Caco-2 (cell line): Measurements from ENCODE around the gene MEIS1. TPM values are rescaled to one million over a fixed set of nuclear protein-coding genes. Genes with fewer than 3 reads are reported as not detected.
"Not testable (repeated sequence)": the region's sequence is repeated elsewhere in the genome, so short reads cannot be mapped to it uniquely, and the experiment has no call there.

Experiments used
- BruUV-seq: library from RNA; stranded (reverse); fragments of 400-500 nt; replicated peaks from 2 replicates; lab custom pipeline; 2021; lab: Mats Ljungman, UMichigan
- CTCF ChIA-PET: fragments of 300-600 bp; sonication (Branson Sonifier 250); formaldehyde crosslinking; loops from one replicate; lab custom pipeline; 2022; ENCODE audit warnings: antibody characterized with exemption; lab: Charles Lee
- POLR2A ChIA-PET: fragments of 300-600 bp; sonication (Branson Sonifier 250); formaldehyde crosslinking; loops from one replicate; lab custom pipeline; 2022; ENCODE audit warnings: antibody characterized with exemption; lab: Charles Lee
- DNase-seq, 2 experiments: peaks; one replicate each; pipeline versions ENCODE4 v3.0.0 to v3.0.0-alpha.2; 2020 to 2022
- H3K27me3 ChIP-seq: replicated peaks from 2 replicates; pipeline ENCODE4 v1.6.0; 2011; ENCODE audit warnings: low read length; ENCODE audit not compliant: control insufficient read depth, insufficient read depth
- H3K36me3 ChIP-seq: 2 replicates; pipeline ENCODE4 v1.5.1; 2011; ENCODE audit warnings: low read length; ENCODE audit not compliant: control insufficient read depth, insufficient read depth
- H3K4me1 ChIP-seq: fragments of 250-450 bp; sonication (Bioruptor Pico); 2 replicates; pipeline ENCODE4 v1.5.1; 2020; ENCODE audit warnings: mild to moderate bottlenecking
- H3K4me3 ChIP-seq: 2 replicates; pipeline ENCODE4 v1.5.1; 2011; ENCODE audit warnings: low read depth, mild to moderate bottlenecking, control low read depth, low read length
- H3K9me3 ChIP-seq: fragments of 250-450 bp; sonication (Bioruptor Pico); 2 replicates; pipeline ENCODE4 v1.5.1; 2020; ENCODE audit warnings: mild to moderate bottlenecking, moderate library complexity
- H3K27ac Mint-ChIP-seq: one replicate; pipeline ENCODE4 v1.8.0; 2022; ENCODE audit warnings: mixed read lengths; ENCODE audit not compliant: unreplicated experiment
- H3K27me3 Mint-ChIP-seq: one replicate; pipeline ENCODE4 v1.8.0; 2022; ENCODE audit warnings: mixed read lengths; ENCODE audit not compliant: insufficient read depth, unreplicated experiment
- H3K36me3 Mint-ChIP-seq: one replicate; pipeline ENCODE4 v1.8.0; 2022; ENCODE audit warnings: mild to moderate bottlenecking, mixed read lengths; ENCODE audit not compliant: insufficient read depth, unreplicated experiment
- H3K4me1 Mint-ChIP-seq: one replicate; pipeline ENCODE4 v1.8.0; 2022; ENCODE audit warnings: low read depth, mixed read lengths; ENCODE audit not compliant: unreplicated experiment
- H3K4me3 Mint-ChIP-seq: one replicate; pipeline ENCODE4 v1.8.0; 2022; ENCODE audit warnings: mild to moderate bottlenecking, moderate library complexity, mixed read lengths; ENCODE audit not compliant: unreplicated experiment
- H3K9me3 Mint-ChIP-seq: one replicate; pipeline ENCODE4 v1.8.0; 2022; ENCODE audit warnings: mixed read lengths; ENCODE audit not compliant: unreplicated experiment
- intact Hi-C: fragments of 100-400 bp; cut with micrococcal nuclease; formaldehyde crosslinking; loops from one replicate; pipeline ENCODE4 v1.10.0; 2022; ENCODE audit not compliant: unreplicated experiment
- total RNA-seq: library from RNA; stranded (reverse); gene quantifications from 2 replicates; pipeline ENCODE4 v1.2.3, GENCODE V29; 2022
- TF ChIP-seq, protein P1 (sequence below), 2 experiments: fragments of 200-600 bp in 1 of 2; IDR thresholded peaks; 1 replicate in 1 of 2; 2 replicates in 1 of 2; pipeline versions ENCODE4 v1.5.1 to v1.8.0; 2011 to 2022; ENCODE audit warnings: antibody characterized with exemption in 1 of 2, control low read depth in 1 of 2, inconsistent platforms in 1 of 2, low read depth in 1 of 2, low read length in 1 of 2, mild to moderate bottlenecking in 1 of 2, moderate library complexity in 1 of 2; ENCODE audit not compliant: insufficient read depth in 1 of 2, severe bottlenecking in 1 of 2, unreplicated experiment in 1 of 2

The MEIS1 gene
- total RNA-seq, 1 experiment from 2014 or later = 7.4 TPM

GRCh38 chr2:66478299-66478698 lies 43.4 kb downstream of the MEIS1 start:
- Mint-ChIP-seq H3K9me3 (no peaks in the 10 kb centered on the region), H3K36me3 (no peaks in the 10 kb centered on the region), H3K27me3 (no peaks in the 10 kb centered on the region), H3K4me3 (no peak overlapping the region), H3K4me1 (no peaks in the 10 kb centered on the region), H3K27ac (no peak overlapping the region)
- TF ChIP-seq, protein P1, sequence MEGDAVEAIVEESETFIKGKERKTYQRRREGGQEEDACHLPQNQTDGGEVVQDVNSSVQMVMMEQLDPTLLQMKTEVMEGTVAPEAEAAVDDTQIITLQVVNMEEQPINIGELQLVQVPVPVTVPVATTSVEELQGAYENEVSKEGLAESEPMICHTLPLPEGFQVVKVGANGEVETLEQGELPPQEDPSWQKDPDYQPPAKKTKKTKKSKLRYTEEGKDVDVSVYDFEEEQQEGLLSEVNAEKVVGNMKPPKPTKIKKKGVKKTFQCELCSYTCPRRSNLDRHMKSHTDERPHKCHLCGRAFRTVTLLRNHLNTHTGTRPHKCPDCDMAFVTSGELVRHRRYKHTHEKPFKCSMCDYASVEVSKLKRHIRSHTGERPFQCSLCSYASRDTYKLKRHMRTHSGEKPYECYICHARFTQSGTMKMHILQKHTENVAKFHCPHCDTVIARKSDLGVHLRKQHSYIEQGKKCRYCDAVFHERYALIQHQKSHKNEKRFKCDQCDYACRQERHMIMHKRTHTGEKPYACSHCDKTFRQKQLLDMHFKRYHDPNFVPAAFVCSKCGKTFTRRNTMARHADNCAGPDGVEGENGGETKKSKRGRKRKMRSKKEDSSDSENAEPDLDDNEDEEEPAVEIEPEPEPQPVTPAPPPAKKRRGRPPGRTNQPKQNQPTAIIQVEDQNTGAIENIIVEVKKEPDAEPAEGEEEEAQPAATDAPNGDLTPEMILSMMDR (IDR thresholded peaks at IDR 0.05; ENCODE audit: insufficient read depth in 1 of 2, low read depth in 1 of 2, low read length in 1 of 2, severe bottlenecking in 1 of 2, unreplicated experiment in 1 of 2) = no peak
- intact Hi-C loops = no loop called here
- DNase-seq = no peak
- H3K27me3 ChIP-seq = no peaks in the 10 kb centered on the region
- no peak overlapping the region for H3K4me3 ChIP-seq
- H3K9me3 ChIP-seq = no peaks in the 10 kb centered on the region
- POLR2A ChIA-PET = no interaction called here
- no TSS peak for BruUV-seq
- 0 out of 2 replicates have a peak, but pooled peaks cover 3% of the 10 kb centered on the region for H3K4me1 ChIP-seq
- no peaks in the 10 kb centered on the region for H3K36me3 ChIP-seq
- CTCF ChIA-PET = no interaction called here

DNA sequence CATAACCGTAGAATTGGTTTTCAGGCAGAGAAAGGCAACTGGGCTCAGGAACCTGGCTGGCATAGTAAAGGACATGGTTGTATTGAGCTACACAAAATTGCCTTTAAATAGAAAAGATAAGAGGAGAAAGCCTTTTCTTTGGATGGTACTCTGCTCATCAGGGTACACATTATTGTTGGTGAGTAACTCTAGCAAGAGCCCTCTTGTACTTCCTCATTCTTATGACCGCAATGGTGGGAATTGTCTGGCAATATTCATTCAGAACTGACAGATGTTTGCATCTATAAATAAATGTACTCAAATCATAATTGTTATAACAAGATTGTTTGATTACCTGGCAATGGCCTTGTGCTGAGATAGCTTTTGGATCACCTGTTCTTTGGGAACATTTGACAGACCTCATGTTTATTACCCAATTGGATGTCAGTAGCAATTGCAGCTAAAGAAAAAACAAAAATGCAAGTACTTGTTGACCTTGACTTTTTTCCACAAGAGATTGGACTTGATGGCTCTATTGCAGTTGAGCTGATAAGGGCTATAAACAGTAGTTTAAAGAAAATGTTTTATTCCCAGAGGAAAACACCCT lies 43.9 kb downstream of the MEIS1 start:
- H3K27me3 ChIP-seq = no peaks in the 10 kb centered on the region
- ChIA-PET CTCF (no interaction called here), POLR2A (no interaction called here)
- no peaks in the 10 kb centered on the region for H3K36me3 ChIP-seq
- TF ChIP-seq, protein P1 (IDR thresholded peaks at IDR 0.05; ENCODE audit: insufficient read depth in 1 of 2, low read depth in 1 of 2, low read length in 1 of 2, severe bottlenecking in 1 of 2, unreplicated experiment in 1 of 2) = no peak
- Mint-ChIP-seq H3K4me3 (no peak overlapping the region), H3K27ac (no peak overlapping the region), H3K9me3 (no peaks in the 10 kb centered on the region), H3K36me3 (no peaks in the 10 kb centered on the region), H3K27me3 (no peaks in the 10 kb centered on the region), H3K4me1 (no peaks in the 10 kb centered on the region)
- H3K9me3 ChIP-seq = no peaks in the 10 kb centered on the region
- intact Hi-C loops = no loop called here
- H3K4me1 ChIP-seq = 0 out of 2 replicates have a peak, but pooled peaks cover 3% of the 10 kb centered on the region
- DNase-seq = no peak
- no TSS peak for BruUV-seq
- no peak overlapping the region for H3K4me3 ChIP-seq

GRCh38 chr2:66481100-66481549 lies 46.2 kb downstream of the MEIS1 start:
- H3K4me3 ChIP-seq = no peak overlapping the region
- intact Hi-C loops = no loop called here
- H3K27me3 Mint-ChIP-seq = no peaks in the 10 kb centered on the region
- H3K36me3 ChIP-seq = no peaks in the 10 kb centered on the region
- no peaks in the 10 kb centered on the region for H3K36me3 Mint-ChIP-seq
- no peaks in the 10 kb centered on the region for H3K27me3 ChIP-seq
- H3K4me1 Mint-ChIP-seq = no peaks in the 10 kb centered on the region
- H3K9me3 Mint-ChIP-seq = no peaks in the 10 kb centered on the region
- H3K4me1 ChIP-seq = 0 out of 2 replicates have a peak, but pooled peaks cover 3% of the 10 kb centered on the region
- H3K9me3 ChIP-seq = no peaks in the 10 kb centered on the region
- ChIA-PET CTCF (no interaction called here), POLR2A (no interaction called here)
- no peak overlapping the region for H3K27ac Mint-ChIP-seq
- TF ChIP-seq, protein P1 (IDR thresholded peaks at IDR 0.05; ENCODE audit: insufficient read depth in 1 of 2, low read depth in 1 of 2, low read length in 1 of 2, severe bottlenecking in 1 of 2, unreplicated experiment in 1 of 2) = no peak
- H3K4me3 Mint-ChIP-seq = no peak overlapping the region
- no TSS peak for BruUV-seq
- DNase-seq = no peak

GRCh38 chr2:66485252-66485651 lies 50.3 kb downstream of the MEIS1 start:
- CTCF ChIA-PET, H3K4me3 Mint-ChIP-seq, H3K36me3 Mint-ChIP-seq, H3K36me3 ChIP-seq, H3K27me3 Mint-ChIP-seq, H3K4me1 ChIP-seq, H3K9me3 Mint-ChIP-seq, H3K4me3 ChIP-seq, DNase-seq, BruUV-seq, H3K9me3 ChIP-seq, intact Hi-C loops, H3K27ac Mint-ChIP-seq, POLR2A ChIA-PET, H3K4me1 Mint-ChIP-seq, H3K27me3 ChIP-seq: not testable (repeated sequence)
